WTC11 (cell line): Measurements from ENCODE around the gene RCVRN.

Experiments used
- CREB1 ChIP-seq: sonication (generic); formaldehyde crosslinking; IDR thresholded peaks from 2 replicates; pipeline ENCODE4 v1.8.0; 2023; ENCODE audit warnings: mild to moderate bottlenecking, missing genetic modification reagents
- ETV6 ChIP-seq: sonication (generic); formaldehyde crosslinking; IDR thresholded peaks from 2 replicates; pipeline ENCODE4 v1.8.1; 2022; ENCODE audit warnings: mild to moderate bottlenecking, missing genetic modification reagents
- MLX ChIP-seq: sonication (generic); formaldehyde crosslinking; IDR thresholded peaks from 2 replicates; pipeline ENCODE4 v1.8.1; 2023; ENCODE audit warnings: mild to moderate bottlenecking, missing genetic modification reagents, moderate library complexity
- NFYB ChIP-seq: sonication (generic); formaldehyde crosslinking; conservative IDR thresholded peaks from 2 replicates; pipeline ENCODE4 v1.8.0; 2022; ENCODE audit warnings: low read depth, missing genetic modification reagents
- TP53 ChIP-seq: sonication (generic); formaldehyde crosslinking; IDR thresholded peaks from 2 replicates; pipeline ENCODE4 v1.8.1; 2023; ENCODE audit warnings: mild to moderate bottlenecking, missing genetic modification reagents
- TF ChIP-seq, protein P1 (sequence below): fragments of 200-600 bp; IDR thresholded peaks from 2 replicates; pipeline ENCODE4 v1.8.0; 2022; ENCODE audit warnings: antibody characterized with exemption

DNA sequence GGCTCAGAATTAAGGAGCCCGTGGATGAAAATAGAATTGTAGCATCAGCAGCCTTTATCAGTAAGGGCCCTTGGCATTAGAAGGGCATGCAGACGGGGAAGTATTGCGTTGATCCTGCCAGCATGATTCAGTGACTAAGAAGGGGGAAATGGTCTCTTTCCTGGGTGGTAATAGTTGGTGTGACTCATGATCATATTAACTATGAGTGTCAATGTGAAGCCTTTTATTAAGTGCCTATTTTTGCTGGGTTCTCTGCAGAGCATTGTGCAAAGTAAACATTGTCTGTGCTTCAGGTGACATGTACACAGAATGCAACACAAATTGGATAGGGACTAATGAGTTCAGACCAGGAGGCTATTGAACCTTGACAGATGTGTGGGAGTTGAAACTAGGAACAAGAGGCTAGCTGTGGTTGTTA is 24.5 kb downstream of the RCVRN start:
- TF ChIP-seq NFYB (no peak), CREB1 (CRISPR knock-in tag) (no peak), MLX (CRISPR knock-in tag) (no peak), ETV6 (CRISPR knock-in tag) (no peak), TP53 (no peak)
- TF ChIP-seq, protein P1, sequence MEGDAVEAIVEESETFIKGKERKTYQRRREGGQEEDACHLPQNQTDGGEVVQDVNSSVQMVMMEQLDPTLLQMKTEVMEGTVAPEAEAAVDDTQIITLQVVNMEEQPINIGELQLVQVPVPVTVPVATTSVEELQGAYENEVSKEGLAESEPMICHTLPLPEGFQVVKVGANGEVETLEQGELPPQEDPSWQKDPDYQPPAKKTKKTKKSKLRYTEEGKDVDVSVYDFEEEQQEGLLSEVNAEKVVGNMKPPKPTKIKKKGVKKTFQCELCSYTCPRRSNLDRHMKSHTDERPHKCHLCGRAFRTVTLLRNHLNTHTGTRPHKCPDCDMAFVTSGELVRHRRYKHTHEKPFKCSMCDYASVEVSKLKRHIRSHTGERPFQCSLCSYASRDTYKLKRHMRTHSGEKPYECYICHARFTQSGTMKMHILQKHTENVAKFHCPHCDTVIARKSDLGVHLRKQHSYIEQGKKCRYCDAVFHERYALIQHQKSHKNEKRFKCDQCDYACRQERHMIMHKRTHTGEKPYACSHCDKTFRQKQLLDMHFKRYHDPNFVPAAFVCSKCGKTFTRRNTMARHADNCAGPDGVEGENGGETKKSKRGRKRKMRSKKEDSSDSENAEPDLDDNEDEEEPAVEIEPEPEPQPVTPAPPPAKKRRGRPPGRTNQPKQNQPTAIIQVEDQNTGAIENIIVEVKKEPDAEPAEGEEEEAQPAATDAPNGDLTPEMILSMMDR = no peak
